HepG2 (cell line): ENCODE data around the gene OMD. TPM values are rescaled to one million over a fixed set of nuclear protein-coding genes. Genes with fewer than 3 reads are reported as not detected.

Experiments
- ATAC-seq: fragments of 200-7000 bp; cut with Tn5 transposase; 3 replicates; pipeline ENCODE4 v1.9.1; 2020; ENCODE audit warnings: mild to moderate bottlenecking, moderate library complexity
- BruUV-seq: library from RNA; stranded (reverse); fragments of 400-500 nt; replicated peaks from 2 replicates; lab custom pipeline; 2021; lab: Mats Ljungman, UMichigan
- CTCF ChIA-PET: fragments of 300-600 bp; formaldehyde crosslinking; extraction: SDS; loops from one replicate; lab custom pipeline; 2021; ENCODE audit warnings: low total read pairs, inconsistent platforms, low intra/inter-chr PET ratio; lab: Yijun Ruan, JAX
- POLR2A ChIA-PET: fragments of 350-600 bp; sonication (Branson Sonifier 250); formaldehyde crosslinking; loops from one replicate; lab custom pipeline; 2020; ENCODE audit warnings: antibody characterized with exemption, inconsistent platforms; lab: Yijun Ruan, JAX
- DNase-seq: peaks from one replicate; pipeline ENCODE4 v3.0.0-alpha.2; 2015; ENCODE audit warnings: low spot score
- FAIRE-seq: peaks from 3 replicates; lab custom pipeline; 2011; peaks lifted over from hg19 to GRCh38; lab: Jason Lieb, UNC
- H2AFZ ChIP-seq: one replicate; pipeline ENCODE4 v1.6.1; 2011; ENCODE audit warnings: low read length, inconsistent platforms
- H3K27ac ChIP-seq: fragments of 300-600 bp; 3 replicates; pipeline ENCODE4 v1.8.0; 2011; ENCODE audit warnings: mixed run types, mild to moderate bottlenecking, mixed read lengths, low read length, inconsistent platforms; ENCODE audit not compliant: insufficient read depth; ENCODE audit errors: extremely low read length
- H3K27me3 ChIP-seq, 2 experiments: fragments of 200-600 bp in 1 of 2; 2 replicates in 1 of 2; 3 replicates in 1 of 2; pipeline versions ENCODE4 v1.6.0 to v1.8.0; 2011; ENCODE audit warnings: low read length in 2 of 2, mild to moderate bottlenecking in 2 of 2, moderate library complexity in 2 of 2, inconsistent platforms in 1 of 2; ENCODE audit not compliant: insufficient read depth in 2 of 2, control insufficient read depth in 1 of 2
- H3K36me3 ChIP-seq, 2 experiments: fragments of 200-600 bp in 1 of 2; replicated peaks in 1 of 2; 2 replicates in 1 of 2; 3 replicates in 1 of 2; pipeline versions ENCODE4 v1.5.1 to v1.8.0; 2011; ENCODE audit warnings: low read length in 2 of 2, inconsistent platforms in 1 of 2; ENCODE audit not compliant: insufficient read depth in 2 of 2, control insufficient read depth in 1 of 2
- H3K4me1 ChIP-seq: 2 replicates; pipeline ENCODE4 v1.5.1; 2012; ENCODE audit warnings: low read length, inconsistent platforms; ENCODE audit not compliant: insufficient read depth
- H3K4me2 ChIP-seq: 2 replicates; pipeline ENCODE4 v1.6.0; 2011; ENCODE audit warnings: low read depth, low read length, inconsistent platforms
- H3K4me3 ChIP-seq, 3 experiments: fragments of 200-600 bp in 1 of 3; sonication (generic), shearing (Covaris generic) in 1 of 3; replicated peaks in 1 of 3; 2 replicates each; pipeline ENCODE4 v1.5.1; 2011 to 2016; ENCODE audit warnings: low read length in 3 of 3, inconsistent platforms in 2 of 3, low read depth in 2 of 3, mild to moderate bottlenecking in 2 of 3, control low read depth in 1 of 3, mixed read lengths in 1 of 3; ENCODE audit not compliant: insufficient read depth in 1 of 3
- H3K79me2 ChIP-seq: one replicate; pipeline ENCODE4 v1.6.1; 2011; ENCODE audit warnings: low read length, inconsistent platforms; ENCODE audit not compliant: insufficient read depth
- H3K9ac ChIP-seq: 2 replicates; pipeline ENCODE4 v1.6.0; 2011; ENCODE audit warnings: mild to moderate bottlenecking, low read depth, low read length, inconsistent platforms; ENCODE audit not compliant: insufficient read depth
- H3K9me3 ChIP-seq: 2 replicates; pipeline ENCODE4 v1.5.1; 2012; ENCODE audit warnings: mild to moderate bottlenecking, low read length
- H4K20me1 ChIP-seq: 2 replicates; pipeline ENCODE4 v1.6.0; 2011; ENCODE audit warnings: inconsistent platforms, mild to moderate bottlenecking, low read length, moderate library complexity; ENCODE audit not compliant: insufficient read depth
- AHR ChIP-seq: IDR thresholded peaks from 2 replicates; pipeline ENCODE4 v1.6.1; 2018; ENCODE audit warnings: missing genetic modification reagents, missing compliant biosample characterization
- JDP2 ChIP-seq: sonication (generic); formaldehyde crosslinking; IDR thresholded peaks from 2 replicates; pipeline ENCODE4 v1.8.1; 2022; ENCODE audit warnings: missing genetic modification reagents, borderline replicate concordance
- KDM1A ChIP-seq: IDR thresholded peaks from 2 replicates; pipeline ENCODE4 v1.6.1; 2016; ENCODE audit warnings: missing compliant biosample characterization
- KDM5A ChIP-seq: fragments of 200-600 bp; sonication (generic); IDR thresholded peaks from 2 replicates; pipeline ENCODE4 v1.7.0; 2018; ENCODE audit warnings: antibody characterized with exemption, mild to moderate bottlenecking, low read length, borderline replicate concordance
- SIN3A ChIP-seq: IDR thresholded peaks from 2 replicates; pipeline ENCODE4 v1.6.1; 2011; ENCODE audit warnings: low read depth, mild to moderate bottlenecking, control low read depth, low read length, borderline replicate concordance
- SIN3B ChIP-seq: fragments of 150-350 bp; IDR thresholded peaks from 2 replicates; pipeline ENCODE4 v1.6.1; 2014; ENCODE audit warnings: low read length
- SMAD3 ChIP-seq: sonication (generic); formaldehyde crosslinking; IDR thresholded peaks from 2 replicates; pipeline ENCODE4 v1.4.0; 2020; ENCODE audit warnings: missing genetic modification reagents
- TAF1 ChIP-seq: sonication (generic); formaldehyde crosslinking; IDR thresholded peaks from 2 replicates; pipeline ENCODE4 v1.4.0; 2020; ENCODE audit warnings: missing genetic modification reagents
- TFAP4 ChIP-seq: sonication (generic); IDR thresholded peaks from 2 replicates; pipeline ENCODE4 v1.6.1; 2016; ENCODE audit warnings: low read depth, borderline replicate concordance
- ZNF10 ChIP-seq: sonication (generic); formaldehyde crosslinking; IDR thresholded peaks from 2 replicates; pipeline ENCODE4 v1.4.0; 2020; ENCODE audit warnings: mild to moderate bottlenecking, low read depth, missing genetic modification reagents, borderline replicate concordance
- ZNF512B ChIP-seq: sonication (generic); formaldehyde crosslinking; IDR thresholded peaks from 2 replicates; pipeline ENCODE4 v1.5.1; 2020; ENCODE audit warnings: missing genetic modification reagents, mild to moderate bottlenecking, borderline replicate concordance
- WGBS: methylation state at CpG from one replicate; pipeline ENCODE4 v1.1.6; 2017; ENCODE audit warnings: low lambda C conversion rate; 5-methylcytosine and 5-hydroxymethylcytosine counted together
- in situ Hi-C: cut with HindIII; loops from 2 replicates; pipeline ENCODE4 v1.10.0; 2017; ENCODE audit warnings: low pct_unique_long_range_greater_than_20kb; ENCODE audit not compliant: extremely low pct_ligation_motif_present
- intact Hi-C: fragments of 100-400 bp; cut with micrococcal nuclease; formaldehyde crosslinking; loops from one replicate; pipeline ENCODE4 v1.10.0; 2022; ENCODE audit not compliant: unreplicated experiment
- polyA plus RNA-seq, 8 experiments: library from polyadenylated mRNA; depleted of rRNA in 3 of 8; stranded (reverse) in 7 of 8; unstranded in 1 of 8; fragments of >200 nt; fragmentation: Illumina TruSeq in 4 of 8; extraction: Trizol in 4 of 8; gene quantifications; 2 replicates each; pipeline versions ENCODE4 v1.2.1 to v1.2.3, GENCODE V29; 2011 to 2016; ENCODE audit warnings: low read depth in 4 of 8, missing spikeins in 1 of 8, mixed read lengths in 1 of 8; ENCODE audit not compliant: insufficient read depth in 1 of 8
- total RNA-seq, 5 experiments: library from RNA; depleted of rRNA; stranded (reverse); fragments of >200 nt; fragmentation: Illumina TruSeq; extraction: Trizol; gene quantifications; 2 replicates each; pipeline ENCODE4 v1.2.3, GENCODE V29; 2016; ENCODE audit warnings: low read depth in 1 of 5
- TF ChIP-seq, protein P1 (sequence below): sonication (generic); formaldehyde crosslinking; IDR thresholded peaks from 2 replicates; pipeline ENCODE4 v1.5.0; 2020; ENCODE audit warnings: missing genetic modification reagents
- TF ChIP-seq, protein P2 (sequence below): sonication (generic); formaldehyde crosslinking; IDR thresholded peaks from 2 replicates; pipeline ENCODE4 v1.5.0; 2020; ENCODE audit warnings: missing genetic modification reagents, mild to moderate bottlenecking, borderline replicate concordance
- TF ChIP-seq, protein P3 (sequence below): sonication (generic); formaldehyde crosslinking; IDR thresholded peaks from 2 replicates; pipeline ENCODE4 v1.4.0; 2020; ENCODE audit warnings: missing genetic modification reagents

OMD gene
- total and polyA plus RNA-seq, 2 of the 13 experiments (the other 11 are each of a cell fraction or from before 2014, with no cell fraction given) = not detected

GRCh38 chr9:92457576-92457975 lies 33.3 kb upstream of the OMD start:
- H2AFZ ChIP-seq = no peak overlapping the region
- ChIA-PET CTCF (no interaction called here), POLR2A (no interaction called here)
- H3K27ac ChIP-seq = no peak overlapping the region
- FAIRE-seq (no peak), ATAC-seq (no peak), DNase-seq (no peak)
- WGBS = 93% methylated on average over 4 of the region's 4 CpGs
- no peak overlapping the region for H3K9ac ChIP-seq
- TF ChIP-seq, protein P1, sequence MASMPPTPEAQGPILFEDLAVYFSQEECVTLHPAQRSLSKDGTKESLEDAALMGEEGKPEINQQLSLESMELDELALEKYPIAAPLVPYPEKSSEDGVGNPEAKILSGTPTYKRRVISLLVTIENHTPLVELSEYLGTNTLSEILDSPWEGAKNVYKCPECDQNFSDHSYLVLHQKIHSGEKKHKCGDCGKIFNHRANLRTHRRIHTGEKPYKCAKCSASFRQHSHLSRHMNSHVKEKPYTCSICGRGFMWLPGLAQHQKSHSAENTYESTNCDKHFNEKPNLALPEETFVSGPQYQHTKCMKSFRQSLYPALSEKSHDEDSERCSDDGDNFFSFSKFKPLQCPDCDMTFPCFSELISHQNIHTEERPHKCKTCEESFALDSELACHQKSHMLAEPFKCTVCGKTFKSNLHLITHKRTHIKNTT (CRISPR knock-in tag) = no peak
- TF ChIP-seq KDM5A = no peak
- no peak for TF ChIP-seq TAF1 (CRISPR knock-in tag)
- TF ChIP-seq ZNF10 (CRISPR knock-in tag) = no peak
- no peak for TF ChIP-seq SMAD3
- TF ChIP-seq, protein P2, sequence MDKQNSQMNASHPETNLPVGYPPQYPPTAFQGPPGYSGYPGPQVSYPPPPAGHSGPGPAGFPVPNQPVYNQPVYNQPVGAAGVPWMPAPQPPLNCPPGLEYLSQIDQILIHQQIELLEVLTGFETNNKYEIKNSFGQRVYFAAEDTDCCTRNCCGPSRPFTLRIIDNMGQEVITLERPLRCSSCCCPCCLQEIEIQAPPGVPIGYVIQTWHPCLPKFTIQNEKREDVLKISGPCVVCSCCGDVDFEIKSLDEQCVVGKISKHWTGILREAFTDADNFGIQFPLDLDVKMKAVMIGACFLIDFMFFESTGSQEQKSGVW (CRISPR knock-in tag) = no peak
- TF ChIP-seq JDP2 (CRISPR knock-in tag) = no peak
- no peak for TF ChIP-seq SIN3B
- no peak for TF ChIP-seq AHR (CRISPR knock-in tag)
- TF ChIP-seq SIN3A = no peak
- TF ChIP-seq ZNF512B (CRISPR knock-in tag) = no peak
- TF ChIP-seq, protein P3, sequence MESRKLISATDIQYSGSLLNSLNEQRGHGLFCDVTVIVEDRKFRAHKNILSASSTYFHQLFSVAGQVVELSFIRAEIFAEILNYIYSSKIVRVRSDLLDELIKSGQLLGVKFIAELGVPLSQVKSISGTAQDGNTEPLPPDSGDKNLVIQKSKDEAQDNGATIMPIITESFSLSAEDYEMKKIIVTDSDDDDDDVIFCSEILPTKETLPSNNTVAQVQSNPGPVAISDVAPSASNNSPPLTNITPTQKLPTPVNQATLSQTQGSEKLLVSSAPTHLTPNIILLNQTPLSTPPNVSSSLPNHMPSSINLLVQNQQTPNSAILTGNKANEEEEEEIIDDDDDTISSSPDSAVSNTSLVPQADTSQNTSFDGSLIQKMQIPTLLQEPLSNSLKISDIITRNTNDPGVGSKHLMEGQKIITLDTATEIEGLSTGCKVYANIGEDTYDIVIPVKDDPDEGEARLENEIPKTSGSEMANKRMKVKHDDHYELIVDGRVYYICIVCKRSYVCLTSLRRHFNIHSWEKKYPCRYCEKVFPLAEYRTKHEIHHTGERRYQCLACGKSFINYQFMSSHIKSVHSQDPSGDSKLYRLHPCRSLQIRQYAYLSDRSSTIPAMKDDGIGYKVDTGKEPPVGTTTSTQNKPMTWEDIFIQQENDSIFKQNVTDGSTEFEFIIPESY (CRISPR knock-in tag) = no peak
- no peak for TF ChIP-seq TFAP4
- no peak for TF ChIP-seq KDM1A (CRISPR knock-in tag)
- in situ Hi-C loops (no loop called here), intact Hi-C loops (no loop called here)
- no peaks in the 10 kb centered on the region for H3K9me3 ChIP-seq
- no peaks in the 10 kb centered on the region for H3K36me3 ChIP-seq
- H3K4me1 ChIP-seq = no peaks in the 10 kb centered on the region
- H3K4me2 ChIP-seq = no peak overlapping the region
- no peaks in the 10 kb centered on the region for H4K20me1 ChIP-seq
- H3K4me3 ChIP-seq = no peak overlapping the region
- no peaks in the 10 kb centered on the region for H3K27me3 ChIP-seq
- no TSS peak for BruUV-seq
- H3K79me2 ChIP-seq = no peaks in the 10 kb centered on the region
